ENCODE measurements around the gene SDHAF2.
"Not testable (repeated sequence)": the region's sequence is repeated elsewhere in the genome, so short reads cannot be mapped to it uniquely, and the experiment has no call there.

GRCh38 chr11:61383859-61384258 lies 46.1 kb upstream of the SDHAF2 start:
- TF ChIP-seq CTCF, POLR2A, POLR2AphosphoS5 (IDR thresholded peaks at IDR 0.05): not testable (repeated sequence)

Measured in transverse colon (tissue), 4 donors.